Measurements from ENCODE around the gene ZNF778.
"Not testable (repeated sequence)": the region's sequence is repeated elsewhere in the genome, so short reads cannot be mapped to it uniquely, and the experiment has no call there.

The ZNF778 gene

DNA sequence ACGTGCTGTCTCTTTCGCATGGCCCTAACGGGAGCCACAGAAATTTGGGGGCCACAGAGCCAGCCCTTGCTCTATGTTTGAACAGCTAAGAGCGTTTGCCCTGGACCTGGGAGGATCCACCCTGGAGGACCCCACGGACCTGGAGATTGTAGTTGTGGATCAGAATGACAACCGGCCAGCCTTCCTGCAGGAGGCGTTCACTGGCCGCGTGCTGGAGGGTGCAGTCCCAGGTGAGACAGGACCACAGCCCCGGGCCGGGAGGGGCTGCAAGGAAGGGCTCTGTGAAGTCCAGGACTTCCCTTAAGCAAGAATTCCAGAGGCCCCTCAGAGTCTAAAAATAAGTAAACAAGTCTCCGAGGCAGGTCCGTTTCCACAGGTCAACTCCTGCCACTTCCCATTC is 34.0 kb upstream of the ZNF778 start:
- DNase-seq = no peak

DNA sequence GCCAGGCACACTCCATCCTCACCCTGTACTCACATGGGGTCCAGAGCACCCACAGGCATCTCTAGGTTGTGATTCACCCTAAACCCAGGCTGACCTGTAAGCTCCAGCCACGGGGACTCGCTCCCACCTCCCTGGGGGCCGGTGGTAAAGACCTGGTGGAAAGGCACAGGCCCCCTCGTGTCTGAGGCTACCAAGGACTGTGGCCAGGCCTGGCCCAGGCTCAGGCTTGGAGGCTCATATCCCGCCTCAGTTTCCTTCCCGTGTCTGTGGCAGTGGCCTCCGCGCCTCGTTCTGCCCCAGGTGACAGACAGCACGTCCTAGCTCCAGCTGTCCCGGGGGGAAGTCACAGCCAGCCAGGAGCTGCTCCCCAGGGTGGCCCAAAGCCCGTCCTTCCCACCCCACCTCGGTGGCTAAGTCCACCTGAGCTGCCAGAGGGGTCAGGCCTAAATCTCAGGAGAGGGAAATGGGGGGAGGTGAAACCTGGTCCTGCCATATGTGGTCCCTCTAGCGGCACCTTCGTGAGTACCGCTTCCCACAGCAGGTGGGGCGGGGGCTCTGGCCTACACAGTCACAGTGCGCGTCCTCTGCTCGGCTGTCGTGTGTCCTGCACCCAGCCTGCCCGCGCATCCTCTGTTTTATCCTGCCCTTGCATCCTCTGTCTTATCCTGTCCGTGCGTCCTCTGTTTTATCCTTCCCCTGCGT is 33.4 kb upstream of the ZNF778 start:
- DNase-seq = no peak

DNA sequence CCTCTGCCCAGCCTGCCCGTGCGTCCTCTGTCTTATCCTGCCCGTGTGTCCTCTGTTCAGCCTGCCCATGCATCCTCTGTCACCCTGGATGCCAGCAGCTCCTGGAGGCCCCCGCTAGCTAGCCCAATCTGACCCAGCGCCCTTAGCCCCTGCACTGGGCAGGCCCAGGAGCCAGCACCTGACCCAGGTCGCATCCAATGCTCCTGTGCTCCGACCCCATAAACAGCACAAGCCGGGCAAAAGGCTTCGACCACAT is 32.9 kb upstream of the ZNF778 start:
- no peak for DNase-seq

DNA sequence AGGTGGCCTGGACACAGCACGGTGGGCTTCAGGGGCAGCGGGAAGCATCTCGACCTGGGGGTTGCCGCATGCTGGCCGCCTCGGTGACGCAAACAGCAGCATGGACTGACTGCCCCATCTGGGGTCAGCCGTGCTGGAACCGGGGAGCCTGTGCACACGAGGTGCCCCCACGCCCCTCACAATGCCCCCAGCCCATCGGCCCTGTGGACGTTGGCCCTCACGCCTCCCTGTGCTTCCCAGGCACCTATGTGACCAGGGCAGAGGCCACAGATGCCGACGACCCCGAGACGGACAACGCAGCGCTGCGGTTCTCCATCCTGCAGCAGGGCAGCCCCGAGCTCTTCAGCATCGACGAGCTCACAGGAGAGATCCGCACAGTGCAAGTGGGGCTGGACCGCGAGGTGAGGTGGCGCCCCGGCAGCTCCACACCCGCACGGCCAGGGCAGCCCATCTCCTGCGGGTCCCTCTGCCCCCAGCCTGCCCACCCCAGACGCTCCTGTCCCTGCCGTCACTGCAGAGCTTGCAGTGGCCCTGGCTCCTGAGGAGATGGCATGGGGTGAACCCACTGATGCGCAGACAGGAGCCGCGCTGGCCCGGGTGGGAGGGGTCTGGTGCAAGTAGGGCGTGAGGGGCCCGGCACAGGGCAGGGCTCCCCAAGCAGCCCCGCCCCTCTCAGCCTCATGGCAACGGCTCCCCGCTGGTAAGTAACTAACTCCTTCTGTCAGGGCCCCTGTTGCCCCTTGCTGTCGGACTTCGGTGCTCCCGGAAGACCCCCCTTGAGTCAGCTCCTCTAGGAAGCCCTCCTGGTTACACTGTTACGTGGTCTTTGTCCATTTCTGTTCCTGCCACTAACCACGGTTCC is 32.3 kb upstream of the ZNF778 start:
- no peak for DNase-seq

DNA sequence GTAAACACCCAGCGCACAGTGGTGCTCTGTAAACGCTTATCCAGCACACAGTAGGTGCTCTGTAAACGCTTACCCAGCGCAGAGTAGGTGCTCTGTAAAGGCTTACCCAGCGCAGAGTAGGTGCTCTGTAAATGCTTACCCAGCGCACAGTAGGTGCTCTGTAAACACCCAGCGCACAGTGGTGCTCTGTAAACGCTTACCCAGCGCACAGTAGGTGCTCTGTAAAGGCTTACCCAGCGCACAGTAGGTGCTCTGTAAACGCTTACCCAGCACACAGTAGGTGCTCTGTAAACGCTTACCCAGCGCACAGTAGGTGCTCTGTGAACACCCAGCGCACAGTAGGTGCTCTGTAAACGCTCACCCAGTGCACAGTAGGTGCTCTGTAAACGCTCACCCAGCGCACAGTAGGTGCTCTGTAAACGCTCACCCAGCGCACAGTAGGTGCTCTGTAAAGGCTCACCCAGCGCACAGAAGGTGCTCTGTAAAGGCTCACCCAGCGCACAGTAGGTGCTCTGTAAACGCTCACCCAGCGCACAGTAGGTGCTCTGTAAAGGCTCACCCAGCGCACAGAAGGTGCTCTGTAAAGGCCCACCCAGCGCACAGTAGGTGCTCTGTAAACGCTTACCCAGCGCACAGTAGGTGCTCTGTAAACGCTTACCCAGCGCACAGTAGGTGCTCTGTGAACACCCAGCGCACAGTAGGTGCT is 31.5 kb upstream of the ZNF778 start:
- DNase-seq = not testable (repeated sequence)

DNA sequence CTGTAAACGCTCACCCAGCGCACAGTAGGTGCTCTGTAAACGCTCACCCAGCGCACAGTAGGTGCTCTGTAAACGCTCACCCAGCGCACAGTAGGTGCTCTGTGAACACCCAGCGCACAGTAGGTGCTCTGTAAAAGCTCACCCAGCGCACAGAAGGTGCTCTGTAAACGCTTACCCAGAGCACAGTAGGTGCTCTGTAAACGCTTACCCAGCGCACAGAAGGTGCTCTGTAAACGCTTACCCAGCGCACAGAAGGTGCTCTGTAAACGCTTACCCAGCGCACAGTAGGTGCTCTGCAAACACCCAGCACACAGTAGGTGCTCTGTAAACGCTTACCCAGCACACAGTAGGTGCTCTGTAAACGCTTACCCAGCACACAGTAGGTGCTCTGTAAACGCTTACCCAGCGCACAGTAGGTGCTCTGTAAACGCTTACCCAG is 30.9 kb upstream of the ZNF778 start:
- not testable (repeated sequence) for DNase-seq

DNA sequence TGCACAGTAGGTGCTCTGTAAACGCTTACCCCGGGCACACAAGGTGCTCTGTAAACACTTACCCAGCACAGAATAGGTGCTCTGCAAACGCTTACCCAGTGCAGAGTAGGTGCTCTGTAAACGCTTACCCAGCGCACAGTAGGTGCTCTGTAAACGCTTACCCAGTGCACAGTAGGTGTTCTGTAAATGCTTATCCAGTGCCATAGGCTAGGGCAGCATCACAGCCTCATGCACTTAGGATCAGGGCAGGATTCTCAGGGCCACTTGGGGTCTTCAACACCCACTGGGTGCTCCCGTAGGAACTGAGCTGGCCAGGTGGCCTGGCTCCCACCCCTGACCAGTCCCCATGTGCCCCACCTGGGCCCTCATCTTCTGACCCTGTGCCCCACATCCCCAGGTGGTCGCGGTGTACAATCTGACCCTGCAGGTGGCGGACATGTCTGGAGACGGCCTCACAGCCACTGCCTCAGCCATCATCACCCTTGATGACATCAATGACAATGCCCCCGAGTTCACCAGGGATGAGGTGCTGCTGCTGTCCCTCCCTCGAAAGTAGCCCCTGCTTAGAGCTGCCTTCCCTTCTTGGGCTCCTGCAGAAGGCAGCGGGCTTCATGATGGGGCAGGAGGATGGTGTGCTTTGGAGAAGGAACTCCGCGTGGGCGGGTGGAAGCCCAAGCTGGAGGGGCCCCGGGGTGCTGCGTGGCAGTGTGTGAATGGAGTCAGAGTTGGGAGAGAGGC is 30.3 kb upstream of the ZNF778 start:
- DNase-seq = peak; percentile 41

DNA sequence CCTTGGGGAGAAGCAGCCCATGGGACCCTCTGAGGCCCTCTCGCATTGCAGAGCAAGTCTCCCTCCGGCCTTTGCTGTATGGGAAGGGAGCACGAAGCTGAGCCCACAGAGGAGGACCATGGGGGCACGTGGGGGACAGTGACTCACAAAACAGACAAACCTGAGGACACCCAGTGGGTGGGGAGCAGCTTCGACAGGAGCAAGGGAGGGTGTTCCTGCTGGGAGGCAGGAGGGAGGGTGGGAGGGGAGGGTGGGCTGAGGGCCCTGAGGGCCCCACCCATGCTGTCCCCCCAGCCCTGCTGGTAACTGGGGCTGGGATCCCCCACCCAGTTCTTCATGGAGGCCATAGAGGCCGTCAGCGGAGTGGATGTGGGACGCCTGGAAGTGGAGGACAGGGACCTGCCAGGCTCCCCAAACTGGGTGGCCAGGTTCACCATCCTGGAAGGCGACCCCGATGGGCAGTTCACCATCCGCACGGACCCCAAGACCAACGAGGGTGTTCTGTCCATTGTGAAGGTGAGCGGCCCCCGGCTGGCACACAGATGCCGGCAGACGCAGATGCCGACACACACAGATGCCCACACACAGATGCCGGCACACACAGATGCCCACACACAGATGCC is 29.6 kb upstream of the ZNF778 start:
- peak; percentile 32 for DNase-seq

DNA sequence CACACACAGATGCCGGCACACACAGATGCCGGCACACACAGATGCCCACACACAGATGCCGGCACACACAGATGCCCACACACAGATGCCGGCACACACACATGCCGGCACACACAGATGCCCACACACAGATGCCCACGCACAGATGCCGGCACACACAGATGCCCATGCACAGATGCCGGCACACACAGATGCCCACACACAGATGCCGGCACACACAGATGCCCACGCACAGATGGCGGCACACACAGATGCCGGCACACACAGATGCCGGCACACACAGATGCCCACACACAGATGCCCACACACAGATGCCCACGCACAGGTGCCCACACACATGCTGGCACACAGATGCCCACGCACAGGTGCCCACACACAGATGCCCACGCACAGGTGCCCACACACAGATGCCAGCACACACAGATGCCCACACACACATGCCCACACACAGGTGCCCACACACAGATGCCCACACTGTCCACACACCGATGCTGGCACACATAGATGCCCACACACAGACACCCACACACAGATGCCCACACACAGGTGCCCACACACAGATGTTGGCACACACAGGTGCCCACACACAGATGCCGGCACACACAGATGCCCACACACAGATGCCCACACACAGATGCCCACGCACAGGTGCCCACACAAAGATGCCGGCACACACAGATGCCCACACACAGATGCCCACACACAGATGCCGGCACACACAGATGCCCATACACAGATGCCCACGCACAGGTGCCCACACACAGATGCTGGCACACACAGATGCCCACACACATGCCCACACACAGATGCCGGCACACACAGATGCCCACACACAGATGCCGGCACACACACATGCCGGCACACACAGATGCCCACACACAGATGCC is 28.8 kb upstream of the ZNF778 start:
- DNase-seq = not testable (repeated sequence)

DNA sequence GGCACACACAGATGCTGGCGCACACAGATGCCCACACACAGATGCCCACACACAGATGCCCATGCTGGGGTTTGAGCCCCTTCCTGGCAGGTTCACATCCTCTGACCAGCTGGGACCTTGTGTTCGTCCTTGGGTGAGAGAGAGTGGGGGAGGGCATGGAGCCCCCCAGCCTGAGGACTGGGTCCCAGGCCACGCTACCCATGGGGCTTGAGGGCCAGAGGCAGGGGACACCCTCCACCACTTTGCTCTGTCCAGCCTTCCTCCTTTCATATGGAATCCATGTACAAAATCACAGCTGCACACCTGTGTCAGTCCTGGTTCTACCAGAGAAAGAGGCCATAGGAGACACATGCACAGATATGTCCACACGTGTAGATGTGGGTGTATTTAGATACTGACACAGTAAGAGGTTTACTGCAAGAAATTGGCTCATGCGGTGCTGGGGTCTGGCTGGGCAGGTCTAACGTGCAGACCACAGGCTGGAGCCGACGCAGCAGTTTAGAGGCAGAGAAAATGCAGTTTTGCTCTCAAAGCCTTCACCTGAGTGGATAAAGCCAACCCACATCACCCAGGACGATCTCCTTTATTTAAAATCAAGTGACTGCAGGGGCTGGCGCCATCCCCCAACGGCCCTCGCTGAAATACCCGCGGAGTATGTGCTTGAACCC is 28.0 kb upstream of the ZNF778 start:
- peak; percentile 29 for DNase-seq

DNA sequence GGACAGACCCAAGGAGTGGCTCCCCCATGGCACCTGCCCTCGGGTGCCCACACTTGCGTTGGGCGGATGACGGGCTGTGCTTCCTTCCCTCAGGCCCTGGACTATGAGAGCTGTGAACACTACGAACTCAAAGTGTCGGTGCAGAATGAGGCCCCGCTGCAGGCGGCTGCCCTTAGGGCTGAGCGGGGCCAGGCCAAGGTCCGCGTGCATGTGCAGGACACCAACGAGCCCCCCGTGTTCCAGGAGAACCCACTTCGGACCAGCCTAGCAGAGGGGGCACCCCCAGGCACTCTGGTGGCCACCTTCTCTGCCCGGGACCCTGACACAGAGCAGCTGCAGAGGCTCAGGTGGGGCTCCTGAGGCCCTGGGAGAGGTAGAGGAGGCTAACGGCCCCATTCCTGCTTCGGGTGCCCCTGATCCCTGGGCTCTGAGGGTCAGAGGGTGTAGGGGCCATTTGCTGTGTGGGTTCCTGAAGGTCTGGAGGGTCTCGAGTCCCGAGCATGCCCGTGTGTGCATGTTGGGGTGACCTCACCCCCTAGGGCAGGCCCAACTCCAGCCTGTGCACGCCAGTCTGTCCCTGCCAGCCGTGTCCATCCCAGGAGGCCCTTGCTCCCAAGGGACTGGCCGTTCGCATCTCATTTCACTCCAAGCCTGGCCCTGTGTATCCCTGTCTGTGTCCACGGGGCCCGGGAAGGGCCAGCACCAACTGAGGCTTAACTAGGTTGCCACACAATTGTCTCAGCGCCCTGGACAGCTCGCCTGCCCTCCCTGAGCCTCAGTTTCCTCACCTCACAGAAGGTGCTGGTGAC is 27.1 kb upstream of the ZNF778 start:
- DNase-seq = peak; percentile 26

DNA sequence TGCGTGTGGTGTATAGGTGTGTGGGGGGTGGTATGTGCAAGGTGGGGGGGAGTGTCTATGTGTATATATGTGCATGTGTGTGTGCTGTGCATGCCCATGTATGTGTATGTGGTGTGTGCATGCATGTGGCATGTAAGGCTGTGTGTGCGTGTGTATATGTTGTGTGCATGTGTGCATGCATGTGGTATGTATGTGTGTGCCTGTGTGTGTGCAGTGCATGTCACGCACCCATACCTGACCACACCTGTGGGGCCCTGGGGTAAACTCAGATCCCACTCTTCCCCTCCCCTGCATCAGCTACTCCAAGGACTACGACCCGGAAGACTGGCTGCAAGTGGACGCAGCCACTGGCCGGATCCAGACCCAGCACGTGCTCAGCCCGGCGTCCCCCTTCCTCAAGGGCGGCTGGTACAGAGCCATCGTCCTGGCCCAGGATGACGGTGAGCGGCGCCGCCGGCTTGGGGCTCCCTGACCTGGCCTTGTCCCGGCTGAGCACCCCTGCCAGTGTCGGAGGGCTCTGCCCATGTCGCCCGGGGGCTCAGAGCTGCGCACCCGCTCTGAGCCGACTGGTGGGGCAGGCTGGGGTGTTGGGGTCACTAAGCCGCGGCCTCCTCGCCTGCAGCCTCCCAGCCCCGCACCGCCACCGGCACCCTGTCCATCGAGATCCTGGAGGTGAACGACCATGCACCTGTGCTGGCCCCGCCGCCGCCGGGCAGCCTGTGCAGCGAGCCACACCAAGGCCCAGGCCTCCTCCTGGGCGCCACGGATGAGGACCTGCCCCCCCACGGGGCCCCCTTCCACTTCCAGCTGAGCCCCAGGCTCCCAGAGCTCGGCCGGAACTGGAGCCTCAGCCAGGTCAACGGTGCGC is 26.2 kb upstream of the ZNF778 start:
- peak; percentile 35 for DNase-seq

DNA sequence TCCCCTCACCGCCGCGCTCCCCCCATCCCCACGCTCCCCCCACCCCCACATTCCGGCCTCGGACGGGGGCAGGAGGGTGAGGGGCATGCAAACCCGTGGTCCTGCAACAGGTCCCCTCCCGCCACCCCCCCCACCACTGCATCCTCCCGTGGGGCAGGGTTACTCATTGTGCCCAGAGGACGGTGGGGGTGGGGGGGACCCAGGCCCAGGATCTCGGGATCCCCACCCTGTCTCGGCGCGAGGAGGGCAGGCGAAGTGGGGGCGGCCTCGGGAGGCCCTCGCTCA is 25.7 kb upstream of the ZNF778 start:
- DNase-seq = no peak

DNA sequence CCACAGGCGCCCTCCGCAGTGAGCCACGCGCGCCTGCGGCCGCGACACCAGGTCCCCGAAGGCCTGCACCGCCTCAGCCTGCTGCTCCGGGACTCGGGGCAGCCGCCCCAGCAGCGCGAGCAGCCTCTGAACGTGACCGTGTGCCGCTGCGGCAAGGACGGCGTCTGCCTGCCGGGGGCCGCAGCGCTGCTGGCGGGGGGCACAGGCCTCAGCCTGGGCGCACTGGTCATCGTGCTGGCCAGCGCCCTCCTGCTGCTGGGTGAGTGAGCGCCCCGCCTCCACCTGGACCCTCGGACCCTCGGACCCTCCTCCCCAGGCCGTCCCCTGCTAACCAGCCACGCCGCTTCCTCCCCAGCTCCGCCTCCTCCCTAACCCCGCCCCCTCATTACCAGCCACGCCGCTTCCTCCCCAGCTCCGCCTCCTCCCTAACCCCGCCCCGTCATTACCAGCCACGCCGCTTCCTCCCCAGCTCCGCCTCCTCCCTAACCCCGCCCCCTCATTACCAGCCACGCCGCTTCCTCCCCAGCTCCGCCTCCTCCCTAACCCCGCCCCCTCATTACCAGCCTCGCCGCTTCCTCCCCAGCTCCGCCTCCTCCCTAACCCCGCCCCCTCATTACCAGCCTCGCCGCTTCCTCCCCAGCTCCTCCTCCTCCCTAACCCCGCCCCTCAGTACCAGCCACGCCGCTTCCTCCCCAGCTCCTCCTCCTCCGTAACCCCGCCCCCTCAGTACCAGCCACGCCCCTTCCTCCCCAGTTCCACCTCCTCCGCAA is 25.1 kb upstream of the ZNF778 start:
- DNase-seq = peak; percentile 73

DNA sequence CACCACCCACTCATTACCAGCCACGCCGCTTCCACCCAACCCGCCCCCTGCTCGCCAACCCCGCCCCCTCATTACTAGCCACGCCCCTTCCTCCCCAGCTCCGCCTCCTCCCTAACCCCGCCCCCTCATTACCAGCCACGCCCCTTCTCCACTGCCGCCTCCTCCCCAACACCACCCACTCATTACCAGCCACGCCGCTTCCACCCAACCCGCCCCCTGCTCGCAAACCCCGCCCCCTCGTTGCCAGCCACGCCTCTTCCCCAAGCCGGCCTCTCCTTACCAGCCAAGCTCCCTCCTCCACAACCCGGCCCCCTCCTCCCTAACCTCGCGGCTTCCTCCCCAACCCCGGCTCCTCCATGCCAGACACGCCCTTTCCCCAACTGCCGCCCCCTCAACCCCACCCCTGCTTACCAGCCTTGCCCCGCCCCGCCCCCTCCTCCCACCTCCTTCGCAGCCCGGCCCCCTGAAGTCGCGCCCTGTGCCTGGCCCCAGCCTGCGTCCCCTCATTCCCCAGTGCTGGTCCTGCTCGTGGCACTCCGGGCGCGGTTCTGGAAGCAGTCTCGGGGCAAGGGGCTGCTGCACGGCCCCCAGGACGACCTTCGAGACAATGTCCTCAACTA is 24.4 kb upstream of the ZNF778 start:
- DNase-seq = peak; percentile 65

DNA sequence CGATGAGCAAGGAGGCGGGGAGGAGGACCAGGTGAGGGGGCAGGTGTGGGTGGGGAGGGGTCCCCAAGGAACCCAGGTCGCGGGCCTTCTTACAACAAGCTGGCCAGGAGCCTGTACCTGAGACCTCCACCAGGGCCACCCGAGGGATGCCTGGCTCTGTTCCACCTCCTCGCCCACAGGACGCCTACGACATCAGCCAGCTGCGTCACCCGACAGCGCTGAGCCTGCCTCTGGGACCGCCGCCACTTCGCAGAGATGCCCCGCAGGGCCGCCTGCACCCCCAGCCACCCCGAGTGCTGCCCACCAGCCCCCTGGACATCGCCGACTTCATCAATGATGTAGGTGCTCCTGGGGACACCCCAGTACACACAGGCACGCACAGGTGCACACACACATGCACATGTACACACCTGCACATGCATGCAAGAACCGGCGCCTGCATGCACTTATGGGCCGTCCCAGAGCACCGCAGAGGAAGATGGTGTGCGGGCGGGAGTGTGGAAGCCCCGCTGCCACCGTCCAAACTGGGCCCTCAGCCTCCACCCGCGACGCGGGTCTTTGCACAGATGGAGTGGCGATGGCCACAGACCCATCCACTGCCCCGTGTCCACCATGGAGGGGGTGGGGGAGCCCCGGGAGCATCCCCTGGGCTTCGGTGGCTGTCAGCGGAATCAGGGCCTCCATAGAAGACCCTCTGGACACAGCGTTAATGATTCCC is 23.8 kb upstream of the ZNF778 start:
- DNase-seq = no peak

Measured in activated CD4-positive, CD25-positive, alpha-beta regulatory T cell treated with anti-CD3 and anti-CD28 coated beads, Interleukin-2, amount 50 U/mL, for 72 hours (primary cell).